Kidney (tissue), 14 donors: ENCODE results near the gene PRPF31. TPM values are rescaled to one million over a fixed set of nuclear protein-coding genes. Genes with fewer than 3 reads are reported as not detected.

Experiments used
- DNase-seq, 5 donors: peaks; one replicate each; pipeline ENCODE4 v3.0.0-alpha.2; 2013 to 2020
- FAIRE-seq: peaks from 2 replicates; lab custom pipeline; 2012; peaks lifted over from hg19 to GRCh38; lab: Jason Lieb, UNC
- H3K27ac ChIP-seq, 2 donors: one replicate each; pipeline ENCODE4 v1.7.0; 2013; ENCODE audit warnings: low read depth in 2 of 2, low read length in 2 of 2, inconsistent platforms in 1 of 2
- H3K27me3 ChIP-seq: one replicate; pipeline ENCODE4 v1.7.1; 2013; ENCODE audit warnings: low read length, inconsistent platforms; ENCODE audit not compliant: control insufficient read depth, insufficient read depth
- H3K36me3 ChIP-seq, 3 donors: one replicate each; pipeline versions ENCODE4 v1.7.0 to v1.7.1; 2013; ENCODE audit warnings: low read length in 3 of 3, control low read depth in 1 of 3, inconsistent platforms in 1 of 3; ENCODE audit not compliant: insufficient read depth in 3 of 3, control insufficient read depth in 2 of 3
- H3K4me1 ChIP-seq, 3 donors: one replicate each; pipeline versions ENCODE4 v1.7.0 to v1.7.1; 2013; ENCODE audit warnings: low read length in 3 of 3, inconsistent platforms in 1 of 3, low read depth in 1 of 3; ENCODE audit not compliant: control insufficient read depth in 2 of 3, insufficient read depth in 2 of 3
- H3K4me3 ChIP-seq, 3 donors: one replicate each; pipeline versions ENCODE4 v1.7.0 to v1.8.1; 2013; ENCODE audit warnings: low read length in 3 of 3, control low read depth in 1 of 3, inconsistent platforms in 1 of 3
- H3K9ac ChIP-seq, 3 donors: one replicate each; pipeline versions ENCODE4 v1.7.0 to v1.7.1; 2013; ENCODE audit warnings: low read length in 3 of 3, control low read depth in 1 of 3, inconsistent platforms in 1 of 3
- H3K9me3 ChIP-seq, 3 donors: one replicate each; pipeline versions ENCODE4 v1.7.0 to v1.7.1; 2013; ENCODE audit warnings: low read length in 3 of 3, control low read depth in 1 of 3, inconsistent platforms in 1 of 3; ENCODE audit not compliant: control insufficient read depth in 2 of 3, insufficient read depth in 1 of 3
- intact Hi-C: fragments of 100-400 bp; cut with DNase I; formaldehyde crosslinking; loops from one replicate; pipeline ENCODE4 v1.11.1; 2022
- polyA plus RNA-seq: library from polyadenylated mRNA; stranded (reverse); fragments of 350-450 nt; fragmentation: Illumina TruSeq; extraction: RNeasy Lipid Tissue Mini Kit (QIAGEN cat#74804); gene quantifications from one replicate; pipeline ENCODE4 v1.2.3, GENCODE V29; 2014; ENCODE audit warnings: low read depth, low replicate concordance; ENCODE audit not compliant: insufficient read depth
- total RNA-seq: library from RNA; stranded (reverse); fragmentation: NEBNext Ultra II Directional; extraction: Animal tissue kit (Norgen Biotek cat#: 25700); gene quantifications from one replicate; pipeline ENCODE4 v1.2.1, GENCODE V29; 2021
- TF ChIP-seq, protein P1 (sequence below): IDR thresholded peaks from 3 replicates; pipeline ENCODE4 v1.5.1; 2012; ENCODE audit warnings: mild to moderate bottlenecking, moderate library complexity, borderline replicate concordance; ENCODE audit not compliant: insufficient read depth; ENCODE audit errors: extremely low read depth
- donor health status: control.
- donor health status: control.
- donor health status: control.
- donor health status: control.
- donor health status: control.
- donor health status: DM: yes; HTN: yes; CAD: no.
- donor health status: Normal renal cell carcinoma (clear cell type).

PRPF31 gene
- total and polyA plus RNA-seq, 2 donors from 2014 or later = 55.9 to 57.2 TPM

DNA sequence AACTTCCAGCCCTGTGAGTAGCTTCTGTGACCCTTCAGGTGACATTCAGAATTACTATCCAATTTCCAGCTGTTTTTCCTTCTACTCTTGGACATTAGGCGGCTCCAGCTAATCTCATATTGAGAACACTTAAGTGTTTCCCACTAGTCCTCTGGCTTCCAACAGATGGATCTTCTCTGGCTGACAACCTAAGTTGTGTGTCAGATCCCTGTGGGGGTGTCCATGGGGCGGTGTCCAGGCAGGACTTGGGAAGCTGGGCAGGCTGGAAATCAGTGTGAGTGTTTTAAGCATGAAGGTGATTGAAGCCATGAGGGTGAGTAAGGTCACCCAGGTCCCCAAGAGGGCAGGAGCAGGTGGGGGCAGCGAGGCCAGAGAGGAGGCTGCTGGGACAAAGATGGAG lies 32.1 kb downstream of the PRPF31 start:
- H3K27ac ChIP-seq = no peak overlapping the region
- no peak for FAIRE-seq
- H3K4me1 ChIP-seq = no peaks in the 10 kb centered on the region
- H3K4me3 ChIP-seq = no peak overlapping the region
- no peaks in the 10 kb centered on the region for H3K9me3 ChIP-seq
- no peak overlapping the region for H3K9ac ChIP-seq
- intact Hi-C loops = no loop called here
- H3K36me3 ChIP-seq = peaks cover 14 to 65% (median 57%) of the 10 kb centered on the region in 3 donors
- H3K27me3 ChIP-seq = no peaks in the 10 kb centered on the region
- TF ChIP-seq, protein P1, sequence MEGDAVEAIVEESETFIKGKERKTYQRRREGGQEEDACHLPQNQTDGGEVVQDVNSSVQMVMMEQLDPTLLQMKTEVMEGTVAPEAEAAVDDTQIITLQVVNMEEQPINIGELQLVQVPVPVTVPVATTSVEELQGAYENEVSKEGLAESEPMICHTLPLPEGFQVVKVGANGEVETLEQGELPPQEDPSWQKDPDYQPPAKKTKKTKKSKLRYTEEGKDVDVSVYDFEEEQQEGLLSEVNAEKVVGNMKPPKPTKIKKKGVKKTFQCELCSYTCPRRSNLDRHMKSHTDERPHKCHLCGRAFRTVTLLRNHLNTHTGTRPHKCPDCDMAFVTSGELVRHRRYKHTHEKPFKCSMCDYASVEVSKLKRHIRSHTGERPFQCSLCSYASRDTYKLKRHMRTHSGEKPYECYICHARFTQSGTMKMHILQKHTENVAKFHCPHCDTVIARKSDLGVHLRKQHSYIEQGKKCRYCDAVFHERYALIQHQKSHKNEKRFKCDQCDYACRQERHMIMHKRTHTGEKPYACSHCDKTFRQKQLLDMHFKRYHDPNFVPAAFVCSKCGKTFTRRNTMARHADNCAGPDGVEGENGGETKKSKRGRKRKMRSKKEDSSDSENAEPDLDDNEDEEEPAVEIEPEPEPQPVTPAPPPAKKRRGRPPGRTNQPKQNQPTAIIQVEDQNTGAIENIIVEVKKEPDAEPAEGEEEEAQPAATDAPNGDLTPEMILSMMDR = no peak
- peak in 4 of 5 donors; percentile 33 to 92 (median 64) for DNase-seq

- H3K9ac ChIP-seq = no peak overlapping the region
- H3K4me3 ChIP-seq = no peak overlapping the region
- no peaks in the 10 kb centered on the region for H3K27me3 ChIP-seq
- intact Hi-C loops = no loop called here
- peaks cover 11 to 61% (median 53%) of the 10 kb centered on the region in 3 donors for H3K36me3 ChIP-seq
- DNase-seq (peak in 1 of 5 donors; percentile 77), FAIRE-seq (no peak)
- TF ChIP-seq, protein P1 = no peak
- H3K27ac ChIP-seq = no peak overlapping the region
- no peaks in the 10 kb centered on the region for H3K9me3 ChIP-seq
- H3K4me1 ChIP-seq = no peaks in the 10 kb centered on the region
Observed at GRCh38 chr19:54148158-54148557, 32.6 kb downstream of the PRPF31 start.

DNA sequence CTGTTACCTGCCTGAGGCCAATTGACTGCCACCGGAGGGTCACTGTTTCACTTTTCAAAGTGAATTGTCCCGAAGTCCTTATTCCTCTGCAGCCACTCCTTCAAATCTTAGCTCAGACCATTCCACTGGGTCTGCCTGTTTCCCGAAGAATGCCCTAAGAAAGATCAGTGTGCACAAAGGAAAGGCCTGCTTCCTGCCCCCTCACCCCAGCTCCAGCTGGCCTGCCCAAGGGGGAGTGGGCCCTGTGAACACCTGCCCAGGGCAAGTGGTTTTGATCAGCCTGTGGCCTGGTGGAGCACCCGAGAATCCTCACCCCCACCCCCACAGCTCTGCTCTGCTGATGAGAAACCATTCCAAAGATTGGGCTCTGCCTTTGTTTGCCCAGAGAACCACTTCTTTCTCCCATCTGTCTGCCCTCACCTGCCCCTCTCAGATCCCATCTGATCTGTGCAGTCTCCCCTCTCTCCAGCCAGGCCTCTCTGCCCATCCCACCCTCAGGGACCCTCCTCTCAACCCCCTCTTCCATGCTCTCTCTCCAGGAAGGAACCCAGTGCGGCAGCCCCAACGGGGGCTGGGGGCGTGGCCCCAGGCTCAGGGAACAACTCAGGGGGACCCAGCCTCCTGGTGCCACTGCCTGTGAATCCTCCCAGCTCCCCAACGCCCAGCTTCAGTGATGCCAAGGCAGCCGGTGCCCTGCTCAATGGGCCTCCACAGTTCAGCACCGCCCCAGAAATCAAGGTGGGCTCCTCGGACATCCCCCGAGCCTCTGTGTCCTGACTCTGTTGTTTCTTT lies 33.7 kb downstream of the PRPF31 start:
- no peak for FAIRE-seq
- Histone ChIP-seq H3K27me3 (no peaks in the 10 kb centered on the region), H3K9me3 (no peaks in the 10 kb centered on the region), H3K4me3 (no peak overlapping the region), H3K27ac (no peak overlapping the region), H3K9ac (no peak overlapping the region), H3K4me1 (no peaks in the 10 kb centered on the region), H3K36me3 (peaks cover 4 to 57% (median 50%) of the 10 kb centered on the region in 3 donors)
- intact Hi-C loops = no loop called here
- TF ChIP-seq, protein P1 = no peak
- DNase-seq = no peak
